Neural cell (in vitro differentiated cells): ENCODE data around the gene ITPR3. TPM values are rescaled to one million over a fixed set of nuclear protein-coding genes. Genes with fewer than 3 reads are reported as not detected.

Experiments
- H2AFZ ChIP-seq: fragments of 200-600, 300-800 bp; sonication (generic), shearing (Covaris generic); 2 replicates; pipeline ENCODE4 v1.6.0; 2014; ENCODE audit warnings: low read depth, mild to moderate bottlenecking, antibody characterized with exemption, low read length, moderate library complexity
- H3F3A ChIP-seq: fragments of 200-600 bp; shearing (Covaris generic); 2 replicates; pipeline ENCODE4 v1.6.1; 2016; ENCODE audit warnings: mild to moderate bottlenecking, moderate library complexity, mixed read lengths, antibody characterized with exemption, low read length; ENCODE audit not compliant: insufficient read depth, poor library complexity, severe bottlenecking
- H3K27ac ChIP-seq: fragments of 200-600, 300-800 bp; sonication (generic), shearing (Covaris generic); 2 replicates; pipeline ENCODE4 v1.5.1; 2014; ENCODE audit warnings: mild to moderate bottlenecking, low read length, moderate library complexity
- H3K27me3 ChIP-seq: fragments of 300-800, 200-600 bp; sonication (generic), shearing (Covaris generic); 2 replicates; pipeline ENCODE4 v1.6.0; 2014; ENCODE audit warnings: mild to moderate bottlenecking, low read depth, low read length, moderate library complexity; ENCODE audit not compliant: insufficient read depth
- H3K36me3 ChIP-seq: fragments of 300-800, 200-600 bp; sonication (generic), shearing (Covaris generic); 2 replicates; pipeline ENCODE4 v1.5.1; 2014; ENCODE audit warnings: mild to moderate bottlenecking, antibody characterized with exemption, low read length, moderate library complexity; ENCODE audit not compliant: insufficient read depth
- H3K4me2 ChIP-seq: fragments of 300-800, 200-600 bp; sonication (generic), shearing (Covaris generic); 2 replicates; pipeline ENCODE4 v1.6.0; 2014; ENCODE audit warnings: mild to moderate bottlenecking, low read length
- H3K4me3 ChIP-seq: fragments of 300-800, 200-600 bp; sonication (generic), shearing (Covaris generic); 2 replicates; pipeline ENCODE4 v1.5.1; 2014; ENCODE audit warnings: mild to moderate bottlenecking, low read length, moderate library complexity
- H3K79me2 ChIP-seq: fragments of 200-600 bp; shearing (Covaris generic); replicated peaks from 2 replicates; pipeline ENCODE4 v1.6.0; 2014; ENCODE audit warnings: mild to moderate bottlenecking, low read length, moderate library complexity; ENCODE audit not compliant: insufficient read depth
- H3K9ac ChIP-seq: fragments of 300-800, 200-600 bp; sonication (generic), shearing (Covaris generic); 2 replicates; pipeline ENCODE4 v1.6.1; 2016; ENCODE audit warnings: mild to moderate bottlenecking, low read length, mixed read lengths
- H3K9me2 ChIP-seq: fragments of 200-600 bp; shearing (Covaris generic); 2 replicates; pipeline ENCODE4 v1.6.1; 2016; ENCODE audit warnings: mild to moderate bottlenecking, low read length, mixed read lengths; ENCODE audit not compliant: insufficient read depth
- H3K9me3 ChIP-seq: fragments of 200-600, 300-800 bp; sonication (generic), shearing (Covaris generic); 2 replicates; pipeline ENCODE4 v1.6.1; 2016; ENCODE audit warnings: mild to moderate bottlenecking, mixed run types, low read length, moderate library complexity, mixed read lengths
- H4K20me1 ChIP-seq: fragments of 200-600 bp; shearing (Covaris generic); 2 replicates; pipeline ENCODE4 v1.6.1; 2016; ENCODE audit warnings: mild to moderate bottlenecking, mixed run types; ENCODE audit not compliant: insufficient read depth
- EP300 ChIP-seq: fragments of 450-650 bp; conservative IDR thresholded peaks from 2 replicates; pipeline ENCODE4 v1.6.1; 2014; ENCODE audit warnings: antibody characterized with exemption, mild to moderate bottlenecking, moderate library complexity; ENCODE audit not compliant: poor library complexity, severe bottlenecking
- EZH2 ChIP-seq: fragments of 200-600, 300-800 bp; shearing (Covaris generic), sonication (generic); IDR thresholded peaks from 2 replicates; pipeline ENCODE4 v1.6.1; 2014; ENCODE audit warnings: antibody characterized with exemption, low read length, borderline replicate concordance, mild to moderate bottlenecking; ENCODE audit not compliant: insufficient read depth, poor library complexity, severe bottlenecking
- MXI1 ChIP-seq: fragments of 450-650 bp; conservative IDR thresholded peaks from 2 replicates; pipeline ENCODE4 v1.6.1; 2014; ENCODE audit warnings: antibody characterized with exemption, mild to moderate bottlenecking; ENCODE audit not compliant: poor library complexity, severe bottlenecking
- POLR2AphosphoS5 ChIP-seq: IDR thresholded peaks from 2 replicates; pipeline ENCODE4 v1.6.1; 2012
- RAD21 ChIP-seq: fragments of 450-650 bp; conservative IDR thresholded peaks from 2 replicates; pipeline ENCODE4 v1.6.1; 2014; ENCODE audit warnings: antibody characterized with exemption, mild to moderate bottlenecking, moderate library complexity
- SMC3 ChIP-seq: fragments of 450-650 bp; conservative IDR thresholded peaks from 2 replicates; pipeline ENCODE4 v1.6.1; 2014; ENCODE audit warnings: antibody characterized with exemption, mild to moderate bottlenecking, moderate library complexity; ENCODE audit not compliant: poor library complexity
- TAF1 ChIP-seq: IDR thresholded peaks from 2 replicates; pipeline ENCODE4 v1.6.1; 2012; ENCODE audit warnings: low read depth
- polyA plus RNA-seq: library from polyadenylated mRNA; depleted of rRNA; stranded (reverse); fragments of >200 nt; gene quantifications from 2 replicates; pipeline ENCODE4 v1.2.3, GENCODE V29; 2014
- TF ChIP-seq, protein P1 (sequence below): IDR thresholded peaks from 2 replicates; pipeline ENCODE4 v1.6.1; 2012; ENCODE audit warnings: borderline replicate concordance
- TF ChIP-seq, protein P2 (sequence below): fragments of 450-650 bp; IDR thresholded peaks from 2 replicates; pipeline ENCODE4 v1.5.1; 2014; ENCODE audit warnings: antibody characterized with exemption, mild to moderate bottlenecking, moderate library complexity; ENCODE audit not compliant: poor library complexity, severe bottlenecking

ITPR3 gene
- polyA plus RNA-seq, 1 donor from 2014 or later = 0.11 TPM

DNA sequence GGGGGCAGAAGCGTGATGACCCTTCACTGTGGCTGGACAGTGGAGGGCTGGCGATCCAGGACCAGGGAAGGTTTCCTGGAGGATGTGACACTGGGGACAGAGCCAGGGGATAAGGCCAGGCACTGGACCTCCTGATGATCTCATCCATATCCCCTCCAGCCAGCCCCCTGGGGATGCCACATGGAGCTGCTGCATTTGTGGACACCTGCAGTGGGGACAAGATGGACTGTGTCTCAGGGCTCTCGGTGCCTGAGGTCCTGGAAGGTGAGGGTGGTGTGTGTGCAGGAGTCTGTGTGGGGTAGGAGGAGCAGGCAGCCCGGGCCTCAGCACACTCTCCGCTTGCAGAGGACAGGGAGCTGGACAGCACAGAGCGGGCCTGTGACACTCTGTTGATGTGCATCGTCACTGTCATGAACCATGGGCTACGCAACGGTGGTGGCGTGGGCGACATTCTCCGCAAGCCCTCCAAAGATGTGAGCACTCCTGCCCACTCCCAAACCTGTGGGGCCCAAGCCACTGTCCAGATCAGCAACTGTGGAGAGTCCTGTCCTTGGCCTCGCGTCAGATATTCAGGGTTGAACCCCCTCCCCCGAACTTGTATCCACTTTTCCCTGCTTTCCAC lies 70.4 kb downstream of the ITPR3 start:
- no peak overlapping the region for H3K4me3 ChIP-seq
- no peak overlapping the region for H3K4me2 ChIP-seq
- no peaks in the 10 kb centered on the region for H3F3A ChIP-seq
- no peak overlapping the region for H3K9ac ChIP-seq
- H3K9me3 ChIP-seq = no peaks in the 10 kb centered on the region
- H3K36me3 ChIP-seq = no peaks in the 10 kb centered on the region
- TF ChIP-seq RAD21 (no peak), SMC3 (no peak), POLR2AphosphoS5 (no peak), MXI1 (no peak), TAF1 (no peak), EP300 (no peak), EZH2 (no peak)
- TF ChIP-seq, protein P1, sequence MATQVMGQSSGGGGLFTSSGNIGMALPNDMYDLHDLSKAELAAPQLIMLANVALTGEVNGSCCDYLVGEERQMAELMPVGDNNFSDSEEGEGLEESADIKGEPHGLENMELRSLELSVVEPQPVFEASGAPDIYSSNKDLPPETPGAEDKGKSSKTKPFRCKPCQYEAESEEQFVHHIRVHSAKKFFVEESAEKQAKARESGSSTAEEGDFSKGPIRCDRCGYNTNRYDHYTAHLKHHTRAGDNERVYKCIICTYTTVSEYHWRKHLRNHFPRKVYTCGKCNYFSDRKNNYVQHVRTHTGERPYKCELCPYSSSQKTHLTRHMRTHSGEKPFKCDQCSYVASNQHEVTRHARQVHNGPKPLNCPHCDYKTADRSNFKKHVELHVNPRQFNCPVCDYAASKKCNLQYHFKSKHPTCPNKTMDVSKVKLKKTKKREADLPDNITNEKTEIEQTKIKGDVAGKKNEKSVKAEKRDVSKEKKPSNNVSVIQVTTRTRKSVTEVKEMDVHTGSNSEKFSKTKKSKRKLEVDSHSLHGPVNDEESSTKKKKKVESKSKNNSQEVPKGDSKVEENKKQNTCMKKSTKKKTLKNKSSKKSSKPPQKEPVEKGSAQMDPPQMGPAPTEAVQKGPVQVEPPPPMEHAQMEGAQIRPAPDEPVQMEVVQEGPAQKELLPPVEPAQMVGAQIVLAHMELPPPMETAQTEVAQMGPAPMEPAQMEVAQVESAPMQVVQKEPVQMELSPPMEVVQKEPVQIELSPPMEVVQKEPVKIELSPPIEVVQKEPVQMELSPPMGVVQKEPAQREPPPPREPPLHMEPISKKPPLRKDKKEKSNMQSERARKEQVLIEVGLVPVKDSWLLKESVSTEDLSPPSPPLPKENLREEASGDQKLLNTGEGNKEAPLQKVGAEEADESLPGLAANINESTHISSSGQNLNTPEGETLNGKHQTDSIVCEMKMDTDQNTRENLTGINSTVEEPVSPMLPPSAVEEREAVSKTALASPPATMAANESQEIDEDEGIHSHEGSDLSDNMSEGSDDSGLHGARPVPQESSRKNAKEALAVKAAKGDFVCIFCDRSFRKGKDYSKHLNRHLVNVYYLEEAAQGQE = no peak
- TF ChIP-seq, protein P2, sequence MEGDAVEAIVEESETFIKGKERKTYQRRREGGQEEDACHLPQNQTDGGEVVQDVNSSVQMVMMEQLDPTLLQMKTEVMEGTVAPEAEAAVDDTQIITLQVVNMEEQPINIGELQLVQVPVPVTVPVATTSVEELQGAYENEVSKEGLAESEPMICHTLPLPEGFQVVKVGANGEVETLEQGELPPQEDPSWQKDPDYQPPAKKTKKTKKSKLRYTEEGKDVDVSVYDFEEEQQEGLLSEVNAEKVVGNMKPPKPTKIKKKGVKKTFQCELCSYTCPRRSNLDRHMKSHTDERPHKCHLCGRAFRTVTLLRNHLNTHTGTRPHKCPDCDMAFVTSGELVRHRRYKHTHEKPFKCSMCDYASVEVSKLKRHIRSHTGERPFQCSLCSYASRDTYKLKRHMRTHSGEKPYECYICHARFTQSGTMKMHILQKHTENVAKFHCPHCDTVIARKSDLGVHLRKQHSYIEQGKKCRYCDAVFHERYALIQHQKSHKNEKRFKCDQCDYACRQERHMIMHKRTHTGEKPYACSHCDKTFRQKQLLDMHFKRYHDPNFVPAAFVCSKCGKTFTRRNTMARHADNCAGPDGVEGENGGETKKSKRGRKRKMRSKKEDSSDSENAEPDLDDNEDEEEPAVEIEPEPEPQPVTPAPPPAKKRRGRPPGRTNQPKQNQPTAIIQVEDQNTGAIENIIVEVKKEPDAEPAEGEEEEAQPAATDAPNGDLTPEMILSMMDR = no peak
- H4K20me1 ChIP-seq = no peaks in the 10 kb centered on the region
- no peaks in the 10 kb centered on the region for H3K27me3 ChIP-seq
- H3K27ac ChIP-seq = no peak overlapping the region
- H3K79me2 ChIP-seq = no peaks in the 10 kb centered on the region
- H2AFZ ChIP-seq = no peak overlapping the region
- H3K9me2 ChIP-seq = no peaks in the 10 kb centered on the region

DNA sequence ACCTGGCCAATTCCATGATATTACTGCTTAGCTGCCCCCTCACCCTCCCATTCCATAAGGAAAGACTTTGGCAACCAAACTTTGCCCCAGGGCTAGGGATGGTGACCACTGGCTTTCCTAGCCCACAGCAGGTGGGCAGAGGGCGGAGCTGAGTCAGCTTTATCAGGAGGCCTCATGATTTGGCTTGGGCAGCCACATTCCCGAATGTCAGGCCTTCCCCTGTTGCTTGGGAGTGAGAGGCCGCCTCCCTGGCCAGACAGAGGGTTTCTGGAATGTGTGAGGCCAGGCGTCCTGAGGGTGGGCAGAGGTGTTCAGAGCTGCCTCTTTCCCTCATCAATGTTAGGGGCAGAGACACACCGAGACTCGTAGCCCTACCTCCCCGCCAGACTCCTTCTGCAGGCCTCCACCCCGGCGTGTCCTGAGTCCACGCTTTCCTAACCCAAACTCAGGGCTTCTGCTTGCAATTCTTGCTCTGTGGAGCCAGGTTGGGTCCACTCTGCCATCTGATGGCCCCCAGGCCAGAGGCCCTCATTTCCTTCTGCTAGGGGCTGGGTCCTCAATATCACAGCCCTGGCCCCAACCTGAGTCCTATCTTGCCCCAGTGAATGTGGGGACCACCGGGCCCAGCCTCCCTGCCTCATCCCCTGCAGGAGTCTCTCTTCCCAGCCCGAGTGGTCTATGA lies 71.1 kb downstream of the ITPR3 start:
- Histone ChIP-seq H4K20me1 (no peaks in the 10 kb centered on the region), H3K9me2 (no peaks in the 10 kb centered on the region), H3F3A (no peaks in the 10 kb centered on the region), H3K4me2 (no peak overlapping the region), H3K9me3 (no peaks in the 10 kb centered on the region), H3K27me3 (no peaks in the 10 kb centered on the region), H3K4me3 (no peak overlapping the region), H3K27ac (no peak overlapping the region), H3K9ac (no peak overlapping the region), H3K79me2 (no peaks in the 10 kb centered on the region), H3K36me3 (no peaks in the 10 kb centered on the region), H2AFZ (no peak overlapping the region)
- TF ChIP-seq, protein P2 = no peak
- no peak for TF ChIP-seq POLR2AphosphoS5
- no peak for TF ChIP-seq RAD21
- TF ChIP-seq MXI1 = no peak
- TF ChIP-seq TAF1 = no peak
- TF ChIP-seq EP300 = no peak
- TF ChIP-seq, protein P1 = no peak
- no peak for TF ChIP-seq EZH2
